Esophagus (tissue), 2 donors: ENCODE measurements around the gene RASGEF1C. TPM values are rescaled to one million over a fixed set of nuclear protein-coding genes. Genes with fewer than 3 reads are reported as not detected.
A peak's percentile ranks its signal among the peaks of the same experiment; 100 is the strongest.

Source experiments
- H3K27ac ChIP-seq, 2 donors: one replicate each; pipeline ENCODE4 v1.5.1; 2013; ENCODE audit warnings: low read depth in 2 of 2, mild to moderate bottlenecking in 2 of 2, inconsistent platforms in 1 of 2, low read length in 1 of 2, moderate library complexity in 1 of 2
- H3K27me3 ChIP-seq, 2 donors: one replicate each; pipeline ENCODE4 v1.6.1; 2013; ENCODE audit warnings: low read length in 2 of 2, control low read depth in 1 of 2, mild to moderate bottlenecking in 1 of 2; ENCODE audit not compliant: insufficient read depth in 2 of 2, control insufficient read depth in 1 of 2
- H3K36me3 ChIP-seq, 2 donors: one replicate each; pipeline ENCODE4 v1.6.1; 2013; ENCODE audit warnings: low read length in 1 of 2; ENCODE audit not compliant: control insufficient read depth in 2 of 2, insufficient read depth in 2 of 2
- H3K4me1 ChIP-seq, 2 donors: one replicate each; pipeline ENCODE4 v1.6.1; 2013; ENCODE audit warnings: low read length in 1 of 2; ENCODE audit not compliant: control insufficient read depth in 2 of 2, insufficient read depth in 2 of 2
- H3K4me3 ChIP-seq, 2 donors: one replicate each; pipeline ENCODE4 v1.5.1; 2013; ENCODE audit warnings: low read length in 2 of 2, mild to moderate bottlenecking in 2 of 2, low read depth in 1 of 2, moderate library complexity in 1 of 2
- H3K9me3 ChIP-seq, 2 donors: one replicate each; pipeline ENCODE4 v1.6.1; 2013; ENCODE audit warnings: mild to moderate bottlenecking in 2 of 2, low read depth in 1 of 2, low read length in 1 of 2, moderate library complexity in 1 of 2; ENCODE audit not compliant: control insufficient read depth in 2 of 2, insufficient read depth in 1 of 2
- WGBS, 2 donors: extraction: QIAGEN DNeasy Blood & Tissue Kit; methylation state at CpG; one replicate each; pipeline ENCODE4 v1.1.7; 2013; 5-methylcytosine and 5-hydroxymethylcytosine counted together
- polyA plus RNA-seq, 2 donors: library from polyadenylated mRNA; stranded (reverse); fragments of 200-250 nt; gene quantifications; one replicate each; pipeline ENCODE4 v1.2.3, GENCODE V29; 2013
- donor health status: healthy with polysubstance abuse.
- donor health status: Bipolar disorder and iron deficiency.

RASGEF1C gene
- polyA plus RNA-seq, 2 donors = 0.04 to 0.13 TPM

DNA sequence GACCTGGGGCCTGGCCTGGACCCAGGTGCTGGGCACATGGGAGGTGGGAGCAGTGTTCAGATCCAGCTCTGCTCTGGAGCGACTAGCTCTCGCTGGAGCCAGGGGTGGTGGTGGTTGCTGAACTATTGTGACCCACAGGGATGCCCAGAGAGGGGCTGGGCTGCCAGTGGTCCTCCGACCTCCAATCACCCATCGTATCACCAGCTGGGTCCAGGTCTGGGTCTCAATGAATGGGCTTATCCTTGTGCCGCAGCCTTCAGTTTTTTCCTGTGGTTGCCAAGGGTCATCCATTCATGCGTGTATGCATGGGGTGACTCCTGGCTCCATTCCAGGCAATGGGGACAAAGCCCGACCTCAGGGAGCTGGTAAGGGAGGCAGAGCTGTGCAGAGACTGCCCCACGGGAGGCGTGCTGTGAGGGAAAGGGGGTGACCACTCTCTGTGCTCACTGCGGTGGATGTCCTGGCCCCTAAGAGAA is 68.9 kb downstream of the RASGEF1C start:
- H3K4me3 ChIP-seq = no peak overlapping the region
- peaks cover 0 to 4% of the 10 kb centered on the region in 2 donors for H3K9me3 ChIP-seq
- peaks cover 0 to 2% of the 10 kb centered on the region in 2 donors for H3K4me1 ChIP-seq
- WGBS, 2 donors = 63 to 67% methylated on average over 8 to 10 of the region's 10 CpGs
- H3K27ac ChIP-seq = no peak overlapping the region
- no peaks in the 10 kb centered on the region for H3K36me3 ChIP-seq
- H3K27me3 ChIP-seq = no peaks in the 10 kb centered on the region

- Histone ChIP-seq H3K36me3 (no peaks in the 10 kb centered on the region), H3K4me1 (peaks cover 0 to 2% of the 10 kb centered on the region in 2 donors), H3K4me3 (no peak overlapping the region), H3K27ac (no peak overlapping the region), H3K9me3 (peaks cover 0 to 4% of the 10 kb centered on the region in 2 donors), H3K27me3 (no peaks in the 10 kb centered on the region)
- 55 to 61% methylated on average over 6 of the region's 6 CpGs for WGBS, 2 donors
Observed at GRCh38 chr5:180139731-180140055, 69.3 kb downstream of the RASGEF1C start.

DNA sequence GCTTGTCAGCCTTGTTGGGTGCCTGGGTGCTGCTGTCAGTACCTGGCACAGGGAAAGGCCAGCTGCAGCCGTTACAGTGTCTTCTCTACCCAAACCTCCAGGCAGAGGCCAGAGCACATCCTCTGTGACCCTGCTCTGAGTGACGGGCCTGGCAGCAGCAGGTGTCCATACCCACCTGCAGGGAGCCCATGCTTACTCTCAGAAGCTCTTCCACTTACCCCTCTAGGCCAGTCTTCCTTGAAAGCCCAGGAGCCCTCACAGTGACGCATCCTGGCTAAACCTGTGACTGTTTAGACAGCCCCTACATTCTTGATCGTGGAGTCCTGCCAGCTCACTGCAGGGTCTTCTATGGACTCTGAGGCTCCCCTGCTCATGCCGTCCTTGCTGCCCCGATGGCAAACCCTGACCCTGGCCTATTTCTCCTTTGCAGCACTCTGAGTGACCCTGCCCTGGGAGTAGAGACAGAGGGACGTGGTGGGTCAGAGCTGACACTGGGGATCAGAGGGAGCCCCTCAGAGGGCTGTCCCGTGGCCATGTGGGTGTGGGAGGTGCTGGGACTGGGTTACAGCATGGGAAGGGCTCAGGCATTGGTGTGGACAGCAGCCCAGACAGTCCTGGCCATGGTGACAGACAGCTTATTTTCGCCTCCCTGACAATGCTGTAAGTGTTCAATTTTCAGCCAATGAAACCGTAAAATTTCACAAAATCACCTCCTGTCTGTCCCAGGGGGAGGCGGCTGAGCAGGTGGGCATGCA is 69.9 kb downstream of the RASGEF1C start:
- Histone ChIP-seq H3K27ac (no peak overlapping the region), H3K36me3 (no peaks in the 10 kb centered on the region), H3K4me1 (peaks cover 0 to 2% of the 10 kb centered on the region in 2 donors), H3K27me3 (no peaks in the 10 kb centered on the region), H3K4me3 (no peak overlapping the region), H3K9me3 (peaks cover 0 to 4% of the 10 kb centered on the region in 2 donors)
- WGBS, 2 donors = 57 to 61% methylated on average over 11 of the region's 11 CpGs

DNA sequence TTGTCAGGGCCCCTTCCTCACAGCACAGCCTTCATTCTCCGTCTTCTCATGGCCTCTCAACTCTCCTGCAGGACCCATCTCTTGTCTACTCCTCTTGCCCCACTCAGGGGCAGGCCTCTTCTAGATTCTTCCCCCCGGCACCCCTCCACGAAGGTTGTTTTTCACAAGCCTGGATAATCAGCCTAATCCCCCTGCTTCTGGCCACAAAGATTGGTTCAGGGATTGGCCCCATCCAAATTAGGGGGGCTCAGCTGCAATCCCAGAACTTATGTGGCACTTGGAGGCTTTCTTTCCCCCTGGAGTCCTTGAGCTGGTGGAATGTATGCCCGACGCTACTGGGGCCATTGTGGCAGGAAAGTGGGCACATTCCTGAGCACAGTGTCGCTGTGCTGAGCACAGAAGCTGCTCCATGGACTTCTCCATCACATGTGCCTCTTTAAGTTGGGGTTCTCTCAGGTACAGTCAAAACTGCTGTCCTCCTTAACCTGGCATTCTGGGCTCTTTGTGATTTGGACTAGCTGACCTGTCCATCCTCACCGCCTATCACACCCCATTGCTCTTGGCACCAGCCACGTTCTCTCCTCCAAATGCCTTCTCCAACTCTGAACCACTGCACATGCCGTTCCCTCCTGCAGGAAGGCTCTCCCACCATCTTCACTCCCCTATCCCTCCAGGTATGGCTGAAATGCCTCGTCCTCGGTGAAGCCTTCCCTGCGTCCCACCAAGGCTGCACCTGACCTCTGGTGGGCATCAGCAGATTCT is 70.6 kb downstream of the RASGEF1C start:
- WGBS, 2 donors = 73% methylated on average over 12 of the region's 12 CpGs

GRCh38 chr5:180137401-180138213 is 71.4 kb downstream of the RASGEF1C start:
- Histone ChIP-seq H3K9me3 (peaks cover 0 to 1% of the 10 kb centered on the region in 2 donors), H3K36me3 (no peaks in the 10 kb centered on the region), H3K27me3 (no peaks in the 10 kb centered on the region), H3K4me3 (no peak overlapping the region), H3K4me1 (peaks cover 0 to 2% of the 10 kb centered on the region in 2 donors), H3K27ac (no peak overlapping the region)
- 88 to 89% methylated on average over 24 of the region's 24 CpGs for WGBS, 2 donors

More for the DNA sequence above, 70.6 kb downstream of the RASGEF1C start:
- Histone ChIP-seq H3K4me1 (peaks cover 0 to 2% of the 10 kb centered on the region in 2 donors), H3K4me3 (no peak overlapping the region), H3K9me3 (peaks cover 0 to 1% of the 10 kb centered on the region in 2 donors), H3K27ac (no peak overlapping the region), H3K27me3 (no peaks in the 10 kb centered on the region), H3K36me3 (no peaks in the 10 kb centered on the region)

GRCh38 chr5:180136630-180137381 is 72.2 kb downstream of the RASGEF1C start:
- Histone ChIP-seq H3K27ac (no peak overlapping the region), H3K4me1 (peaks cover 0 to 2% of the 10 kb centered on the region in 2 donors), H3K36me3 (no peaks in the 10 kb centered on the region), H3K9me3 (peaks cover 0 to 1% of the 10 kb centered on the region in 2 donors), H3K27me3 (no peaks in the 10 kb centered on the region), H3K4me3 (no peak overlapping the region)
- 90 to 92% methylated on average over 38 of the region's 38 CpGs for WGBS, 2 donors

- no peaks in the 10 kb centered on the region for H3K36me3 ChIP-seq
- H3K4me3 ChIP-seq = no peak overlapping the region
- no peaks in the 10 kb centered on the region for H3K27me3 ChIP-seq
- peaks cover 0 to 1% of the 10 kb centered on the region in 2 donors for H3K9me3 ChIP-seq
- peaks cover 0 to 2% of the 10 kb centered on the region in 2 donors for H3K4me1 ChIP-seq
- no peak overlapping the region for H3K27ac ChIP-seq
- WGBS, 2 donors = 94 to 95% methylated on average over 43 of the region's 43 CpGs
Observed at GRCh38 chr5:180135967-180136629, 72.9 kb downstream of the RASGEF1C start.

DNA sequence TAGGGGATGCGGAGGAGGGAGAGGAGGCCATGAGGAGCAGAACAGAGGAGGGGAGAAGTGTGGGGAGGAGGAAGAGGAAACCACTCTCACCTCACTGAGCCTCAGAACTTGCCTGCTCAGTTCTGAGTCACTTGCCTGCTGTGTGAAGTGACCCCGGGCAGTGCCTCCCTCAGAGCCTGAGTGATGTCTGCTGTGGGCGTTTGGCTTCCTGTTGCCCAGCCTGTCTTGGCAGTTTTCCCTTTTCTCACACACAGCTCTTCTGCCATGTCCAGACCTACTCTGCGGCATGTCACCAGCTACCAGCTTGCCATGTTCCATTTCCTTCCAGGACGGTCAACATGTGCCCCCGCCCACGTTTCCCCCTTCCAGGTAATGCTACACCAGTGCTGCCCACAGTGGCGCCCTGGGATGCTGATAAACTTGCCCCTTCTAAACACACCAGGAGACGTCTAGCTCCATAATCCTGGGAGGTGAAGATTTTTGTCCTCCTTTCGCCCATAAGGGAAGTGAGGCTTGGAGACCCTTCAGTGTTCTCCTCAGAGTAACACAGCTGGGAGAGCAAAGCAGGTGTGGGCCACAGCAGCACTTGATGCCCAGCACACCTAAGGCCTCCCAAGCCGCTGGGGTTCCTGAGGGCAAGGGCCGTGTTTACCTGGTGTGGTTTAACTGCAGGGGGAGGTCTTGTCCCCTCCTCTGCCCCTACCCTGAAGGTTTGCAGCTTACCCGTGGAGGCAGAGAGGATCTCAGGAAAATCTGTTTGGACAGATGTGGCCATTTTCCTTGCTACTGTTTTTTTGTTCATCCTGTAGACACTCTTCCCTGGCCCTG is 73.7 kb downstream of the RASGEF1C start:
- 51 to 56% methylated on average over 13 of the region's 13 CpGs for WGBS, 2 donors
- Histone ChIP-seq H3K9me3 (peaks cover 0 to 1% of the 10 kb centered on the region in 2 donors), H3K36me3 (no peaks in the 10 kb centered on the region), H3K4me3 (no peak overlapping the region), H3K4me1 (peaks cover 0 to 2% of the 10 kb centered on the region in 2 donors), H3K27ac (peak overlapping the region in 1 of 2 donors; percentile 27), H3K27me3 (no peaks in the 10 kb centered on the region)
